Myocyte (in vitro differentiated cells): Measurements from ENCODE around the gene ASTN2. TPM values are rescaled to one million over a fixed set of nuclear protein-coding genes. Genes with fewer than 3 reads are reported as not detected.

Experiments
- DNase-seq: peaks from one replicate; pipeline ENCODE4 v3.0.0-alpha.2; 2012; ENCODE audit warnings: low read depth
- total RNA-seq: library from RNA; depleted of rRNA; stranded (reverse); fragments of >200 nt; gene quantifications from 2 replicates; pipeline ENCODE4 v1.2.3, GENCODE V29; 2014

ASTN2 gene
- total RNA-seq, 1 donor from 2014 or later = 25.3 TPM

- no peak for DNase-seq
Observed at GRCh38 chr9:117180896-117181445, 233.9 kb downstream of the ASTN2 start.

- no peak for DNase-seq
Observed at GRCh38 chr9:117178596-117179375, 236.1 kb downstream of the ASTN2 start.

GRCh38 chr9:117170567-117170966 is 244.3 kb downstream of the ASTN2 start:
- DNase-seq = no peak

GRCh38 chr9:117169089-117169621 is 245.7 kb downstream of the ASTN2 start:
- no peak for DNase-seq

GRCh38 chr9:117164512-117164911 is 250.3 kb downstream of the ASTN2 start:
- DNase-seq = peak; percentile 29

GRCh38 chr9:117160254-117160653 is 254.6 kb downstream of the ASTN2 start:
- DNase-seq = peak; percentile 29

GRCh38 chr9:117156771-117157535 is 257.9 kb downstream of the ASTN2 start:
- DNase-seq = peak; percentile 65

GRCh38 chr9:117156144-117156688 is 258.6 kb downstream of the ASTN2 start:
- DNase-seq = no peak

- no peak for DNase-seq
Observed at GRCh38 chr9:117153021-117153420, 261.8 kb downstream of the ASTN2 start.

DNA sequence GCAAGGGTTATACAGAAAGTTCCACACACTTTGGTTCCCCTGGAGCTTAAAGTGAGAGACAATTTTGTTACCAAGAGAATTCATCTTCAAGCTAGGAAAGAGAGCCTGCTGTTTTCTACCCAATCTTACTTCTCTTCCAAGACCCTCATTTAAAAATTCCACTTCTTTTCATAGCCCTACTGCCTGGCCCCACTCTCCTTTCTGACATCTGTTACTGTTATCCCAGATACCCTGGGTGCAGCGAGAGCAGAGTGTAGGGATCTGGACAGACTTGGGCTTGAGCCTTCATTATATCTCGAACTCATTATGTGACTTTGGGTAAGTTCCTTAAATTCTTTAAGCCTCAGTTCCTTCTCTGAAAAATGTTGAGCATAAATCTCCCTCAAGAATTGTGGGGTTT is 263.1 kb downstream of the ASTN2 start:
- DNase-seq = no peak

DNA sequence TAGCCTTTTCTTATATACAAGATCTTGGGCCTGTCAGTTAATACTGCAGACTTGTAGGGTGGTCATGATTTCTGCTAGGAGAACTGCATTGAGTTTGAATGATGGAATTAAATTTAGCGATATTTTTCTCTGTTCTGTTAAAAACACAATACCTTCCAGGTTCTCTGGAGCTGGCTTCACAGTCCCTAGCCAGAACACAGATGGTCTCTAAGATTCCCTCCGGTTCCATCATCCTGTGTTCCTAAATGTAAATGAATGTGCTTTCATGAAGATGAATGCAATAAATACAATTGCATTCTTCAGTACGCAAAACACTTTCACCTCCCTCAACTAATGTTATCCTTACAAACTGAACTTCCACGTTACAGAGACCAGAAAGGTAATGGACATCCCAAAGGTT is 264.9 kb downstream of the ASTN2 start:
- no peak for DNase-seq

DNA sequence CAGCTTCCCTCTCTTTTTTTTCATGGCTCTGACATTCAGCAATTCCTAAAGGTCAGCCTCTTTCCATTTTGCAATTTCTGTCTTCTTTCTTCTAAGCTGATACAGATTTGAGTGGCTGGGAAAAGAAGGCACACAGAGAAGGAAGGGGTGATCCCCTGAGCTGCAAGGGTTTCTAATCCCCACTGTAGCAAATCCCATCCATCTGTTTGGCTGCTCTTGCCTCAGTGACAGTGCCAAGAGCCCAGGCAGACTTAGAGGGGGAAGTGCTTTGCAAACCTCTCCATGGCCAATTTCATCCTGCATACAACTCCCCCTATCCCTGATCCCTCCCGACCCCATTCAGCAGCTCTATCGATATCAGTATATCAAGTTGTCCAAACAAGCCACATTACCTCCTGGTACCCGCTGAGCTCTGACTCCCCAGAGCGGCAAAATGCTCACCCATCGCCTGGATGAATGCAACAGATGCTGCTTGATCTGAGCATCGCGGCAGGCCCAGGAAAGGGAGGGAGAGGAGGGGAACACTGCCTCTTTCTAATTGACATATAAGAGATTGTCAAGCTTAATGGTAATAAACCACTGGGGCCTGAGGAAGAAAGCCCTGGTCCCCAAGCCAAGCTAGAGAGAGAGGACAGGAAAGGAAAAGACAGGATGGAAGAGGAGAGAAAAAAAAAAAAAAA is 268.9 kb downstream of the ASTN2 start:
- DNase-seq = no peak

DNA sequence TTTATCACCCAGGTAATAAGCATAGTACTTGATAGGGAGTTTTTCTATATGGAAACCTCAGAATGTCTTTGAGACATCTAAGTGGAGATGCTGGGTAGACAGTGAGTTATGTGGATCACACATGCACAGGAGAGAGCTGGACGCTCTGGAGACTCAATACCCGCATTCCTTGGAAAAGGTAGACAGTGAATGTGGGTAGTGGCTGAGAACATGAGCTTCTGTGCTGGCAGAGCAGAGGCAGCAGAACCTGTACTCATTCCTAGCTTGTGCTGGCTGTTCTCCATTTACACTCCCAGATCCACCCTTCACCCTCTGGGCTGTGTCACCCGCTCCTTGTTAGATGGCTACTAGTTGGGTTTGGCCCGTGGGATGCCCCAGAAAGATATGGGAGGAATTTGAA is 269.8 kb downstream of the ASTN2 start:
- no peak for DNase-seq

- peak; percentile 15 for DNase-seq
Observed at GRCh38 chr9:117138231-117138630, 276.6 kb downstream of the ASTN2 start.

GRCh38 chr9:117136461-117136860 is 278.4 kb downstream of the ASTN2 start:
- DNase-seq = no peak

DNA sequence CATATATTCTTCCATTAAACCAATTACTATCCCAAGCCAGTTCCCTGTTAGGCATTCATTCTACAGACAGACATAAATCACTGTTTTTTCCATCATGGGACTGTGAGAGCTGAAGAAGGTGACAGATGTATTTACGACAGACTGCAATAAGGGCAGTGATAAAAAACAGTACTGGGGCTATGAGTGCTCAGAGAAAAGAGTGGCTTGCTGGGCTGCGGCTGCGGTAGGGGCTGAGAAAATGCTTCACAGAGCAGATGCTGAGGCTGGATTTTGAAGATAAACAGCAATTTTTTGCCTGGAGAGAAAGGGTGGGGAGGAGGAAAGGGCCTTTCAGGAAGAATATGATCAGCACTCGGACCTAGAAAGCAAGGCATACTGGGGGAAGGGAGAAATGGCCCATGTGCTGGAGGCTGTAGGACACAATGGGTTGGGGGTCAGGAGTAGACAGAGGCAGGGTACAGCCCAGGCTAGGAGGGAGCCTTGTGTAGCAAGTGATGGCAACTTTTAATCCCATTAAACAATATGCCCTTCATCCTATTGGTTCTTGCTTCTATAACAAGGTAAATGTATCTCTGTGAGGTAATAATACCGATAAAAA is 279.3 kb downstream of the ASTN2 start:
- no peak for DNase-seq

- peak; percentile 6 for DNase-seq
Observed at GRCh38 chr9:117134826-117135500, 279.9 kb downstream of the ASTN2 start.

DNA sequence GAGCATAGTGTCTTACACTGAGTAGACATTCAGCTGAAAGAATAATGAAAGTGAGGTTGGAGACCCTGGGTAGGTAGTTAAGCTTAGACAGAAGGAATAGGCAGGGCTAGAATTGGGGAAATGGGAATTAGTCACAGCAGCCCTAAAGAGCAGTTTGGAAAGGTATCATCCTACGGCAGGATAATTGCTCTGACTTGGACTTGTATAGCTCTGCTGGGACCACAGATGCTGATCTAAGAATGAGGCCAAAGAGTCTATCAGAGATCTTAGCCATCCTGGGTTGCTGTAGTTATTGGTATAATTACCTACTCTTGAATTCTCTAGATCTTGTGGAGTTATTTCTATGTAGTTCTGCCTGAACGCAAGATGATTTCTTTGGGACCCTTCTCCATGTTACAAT is 288.0 kb downstream of the ASTN2 start:
- DNase-seq = no peak

- no peak for DNase-seq
Observed at GRCh38 chr9:117125531-117125930, 289.3 kb downstream of the ASTN2 start.

DNA sequence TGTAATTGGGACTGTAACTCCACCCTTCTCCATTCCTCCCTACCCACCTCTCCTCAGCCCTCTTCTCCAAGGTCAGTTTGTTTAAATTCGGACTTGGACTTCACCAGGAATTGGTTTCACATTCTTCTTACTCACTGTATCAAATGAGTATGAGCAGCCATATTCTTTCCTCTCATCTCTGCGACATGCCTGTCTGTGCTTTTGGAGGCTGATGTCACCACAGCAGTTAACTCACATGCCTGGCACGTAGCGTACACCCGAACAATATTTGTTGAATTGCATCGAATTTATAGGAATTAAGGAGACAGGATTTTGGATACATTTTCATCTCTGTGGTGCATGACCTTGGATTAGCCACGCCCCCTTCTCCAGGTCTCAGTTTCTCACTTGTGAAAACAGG is 291.1 kb downstream of the ASTN2 start:
- DNase-seq = no peak
